GM23338 (cell line): Measurements from ENCODE around the gene CACNA1D.

ENCODE experiments used
- CREB1 ChIP-seq: fragments of 250-450 bp; sonication (Bioruptor Pico); IDR thresholded peaks from 2 replicates; pipeline ENCODE4 v1.5.0; 2020; ENCODE audit warnings: low read depth, mild to moderate bottlenecking, moderate library complexity
- EZH2 ChIP-seq: fragments of 200-600 bp; sonication (generic); IDR thresholded peaks from one replicate; pipeline ENCODE4 v1.8.0; 2017; ENCODE audit warnings: antibody characterized with exemption, mild to moderate bottlenecking, low read depth; ENCODE audit not compliant: unreplicated experiment
- EZH2phosphoT487 ChIP-seq: fragments of 200-600 bp; sonication (generic); IDR thresholded peaks from one replicate; pipeline ENCODE4 v1.8.1; 2018; ENCODE audit warnings: antibody characterized with exemption; ENCODE audit not compliant: unreplicated experiment
- NANOG ChIP-seq: IDR thresholded peaks from 2 replicates; pipeline ENCODE4 v1.6.1; 2016; ENCODE audit warnings: antibody characterized with exemption, borderline replicate concordance
- POLR2AphosphoS5 ChIP-seq: IDR thresholded peaks from 2 replicates; pipeline ENCODE4 v1.6.1; 2016; ENCODE audit warnings: antibody characterized with exemption, low read depth
- STAT1 ChIP-seq: IDR thresholded peaks from one replicate; pipeline ENCODE4 v1.6.1; 2016; ENCODE audit warnings: antibody characterized with exemption; ENCODE audit not compliant: unreplicated experiment
- TF ChIP-seq, protein P1 (sequence below), 2 experiments: fragments of 200-600 bp in 1 of 2; sonication (generic) in 1 of 2; conservative IDR thresholded peaks; 2 replicates each; pipeline versions ENCODE4 v1.5.1 to v1.6.1; 2016 to 2017; ENCODE audit warnings: antibody characterized with exemption in 2 of 2, low read depth in 2 of 2, mild to moderate bottlenecking in 2 of 2, moderate library complexity in 1 of 2
- TF ChIP-seq, protein P2 (sequence below): IDR thresholded peaks from one replicate; pipeline ENCODE4 v1.6.1; 2018; ENCODE audit warnings: antibody characterized with exemption; ENCODE audit not compliant: unreplicated experiment
- TF ChIP-seq, protein P3 (sequence below): IDR thresholded peaks from 2 replicates; pipeline ENCODE4 v1.6.1; 2016; ENCODE audit warnings: antibody characterized with exemption

DNA sequence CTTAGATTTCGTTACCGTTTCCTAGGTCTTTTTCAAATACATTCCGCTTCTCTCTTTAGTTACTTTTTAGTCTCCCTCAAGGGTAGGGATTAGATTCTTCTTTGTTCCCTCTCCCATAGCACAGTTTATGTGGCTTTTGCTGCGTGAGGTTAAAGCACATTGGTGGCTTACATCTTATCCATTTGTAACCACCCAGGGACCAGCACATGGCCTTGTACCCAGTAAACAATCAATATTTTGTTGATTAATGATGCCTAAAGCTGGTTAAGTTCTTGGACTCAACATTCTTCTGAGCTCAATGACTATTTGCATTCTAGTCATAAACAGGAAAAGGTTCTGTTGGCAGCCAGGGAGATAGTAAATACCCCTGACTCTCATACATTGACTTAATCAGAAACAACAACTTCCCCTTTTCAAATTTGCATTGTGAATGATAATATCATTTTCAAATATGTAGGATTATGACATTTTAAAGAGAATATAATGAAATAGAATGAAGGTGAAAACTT, 60.2 kb downstream of the CACNA1D start:
- no peak for TF ChIP-seq EZH2
- TF ChIP-seq, protein P1, sequence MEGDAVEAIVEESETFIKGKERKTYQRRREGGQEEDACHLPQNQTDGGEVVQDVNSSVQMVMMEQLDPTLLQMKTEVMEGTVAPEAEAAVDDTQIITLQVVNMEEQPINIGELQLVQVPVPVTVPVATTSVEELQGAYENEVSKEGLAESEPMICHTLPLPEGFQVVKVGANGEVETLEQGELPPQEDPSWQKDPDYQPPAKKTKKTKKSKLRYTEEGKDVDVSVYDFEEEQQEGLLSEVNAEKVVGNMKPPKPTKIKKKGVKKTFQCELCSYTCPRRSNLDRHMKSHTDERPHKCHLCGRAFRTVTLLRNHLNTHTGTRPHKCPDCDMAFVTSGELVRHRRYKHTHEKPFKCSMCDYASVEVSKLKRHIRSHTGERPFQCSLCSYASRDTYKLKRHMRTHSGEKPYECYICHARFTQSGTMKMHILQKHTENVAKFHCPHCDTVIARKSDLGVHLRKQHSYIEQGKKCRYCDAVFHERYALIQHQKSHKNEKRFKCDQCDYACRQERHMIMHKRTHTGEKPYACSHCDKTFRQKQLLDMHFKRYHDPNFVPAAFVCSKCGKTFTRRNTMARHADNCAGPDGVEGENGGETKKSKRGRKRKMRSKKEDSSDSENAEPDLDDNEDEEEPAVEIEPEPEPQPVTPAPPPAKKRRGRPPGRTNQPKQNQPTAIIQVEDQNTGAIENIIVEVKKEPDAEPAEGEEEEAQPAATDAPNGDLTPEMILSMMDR (conservative IDR thresholded peaks at IDR 0.05; ENCODE audit: low read depth in 2 of 2), result no peak
- TF ChIP-seq CREB1, result no peak
- TF ChIP-seq POLR2AphosphoS5, result no peak
- TF ChIP-seq EZH2phosphoT487, result no peak
- TF ChIP-seq, protein P2, sequence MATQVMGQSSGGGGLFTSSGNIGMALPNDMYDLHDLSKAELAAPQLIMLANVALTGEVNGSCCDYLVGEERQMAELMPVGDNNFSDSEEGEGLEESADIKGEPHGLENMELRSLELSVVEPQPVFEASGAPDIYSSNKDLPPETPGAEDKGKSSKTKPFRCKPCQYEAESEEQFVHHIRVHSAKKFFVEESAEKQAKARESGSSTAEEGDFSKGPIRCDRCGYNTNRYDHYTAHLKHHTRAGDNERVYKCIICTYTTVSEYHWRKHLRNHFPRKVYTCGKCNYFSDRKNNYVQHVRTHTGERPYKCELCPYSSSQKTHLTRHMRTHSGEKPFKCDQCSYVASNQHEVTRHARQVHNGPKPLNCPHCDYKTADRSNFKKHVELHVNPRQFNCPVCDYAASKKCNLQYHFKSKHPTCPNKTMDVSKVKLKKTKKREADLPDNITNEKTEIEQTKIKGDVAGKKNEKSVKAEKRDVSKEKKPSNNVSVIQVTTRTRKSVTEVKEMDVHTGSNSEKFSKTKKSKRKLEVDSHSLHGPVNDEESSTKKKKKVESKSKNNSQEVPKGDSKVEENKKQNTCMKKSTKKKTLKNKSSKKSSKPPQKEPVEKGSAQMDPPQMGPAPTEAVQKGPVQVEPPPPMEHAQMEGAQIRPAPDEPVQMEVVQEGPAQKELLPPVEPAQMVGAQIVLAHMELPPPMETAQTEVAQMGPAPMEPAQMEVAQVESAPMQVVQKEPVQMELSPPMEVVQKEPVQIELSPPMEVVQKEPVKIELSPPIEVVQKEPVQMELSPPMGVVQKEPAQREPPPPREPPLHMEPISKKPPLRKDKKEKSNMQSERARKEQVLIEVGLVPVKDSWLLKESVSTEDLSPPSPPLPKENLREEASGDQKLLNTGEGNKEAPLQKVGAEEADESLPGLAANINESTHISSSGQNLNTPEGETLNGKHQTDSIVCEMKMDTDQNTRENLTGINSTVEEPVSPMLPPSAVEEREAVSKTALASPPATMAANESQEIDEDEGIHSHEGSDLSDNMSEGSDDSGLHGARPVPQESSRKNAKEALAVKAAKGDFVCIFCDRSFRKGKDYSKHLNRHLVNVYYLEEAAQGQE, result no peak
- TF ChIP-seq, protein P3, sequence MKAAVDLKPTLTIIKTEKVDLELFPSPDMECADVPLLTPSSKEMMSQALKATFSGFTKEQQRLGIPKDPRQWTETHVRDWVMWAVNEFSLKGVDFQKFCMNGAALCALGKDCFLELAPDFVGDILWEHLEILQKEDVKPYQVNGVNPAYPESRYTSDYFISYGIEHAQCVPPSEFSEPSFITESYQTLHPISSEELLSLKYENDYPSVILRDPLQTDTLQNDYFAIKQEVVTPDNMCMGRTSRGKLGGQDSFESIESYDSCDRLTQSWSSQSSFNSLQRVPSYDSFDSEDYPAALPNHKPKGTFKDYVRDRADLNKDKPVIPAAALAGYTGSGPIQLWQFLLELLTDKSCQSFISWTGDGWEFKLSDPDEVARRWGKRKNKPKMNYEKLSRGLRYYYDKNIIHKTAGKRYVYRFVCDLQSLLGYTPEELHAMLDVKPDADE, result no peak
- no peak for TF ChIP-seq STAT1
- no peak for TF ChIP-seq NANOG
